GM19023 (cell line): ENCODE measurements around the gene RABGAP1L.
"Not testable (repeated sequence)": the region's sequence is repeated elsewhere in the genome, so short reads cannot be mapped to it uniquely, and the experiment has no call there.

Experiments used
- ATAC-seq: cut with Tn5 transposase; IDR thresholded peaks from one replicate; pipeline ENCODE4 v1.9.1; 2021; ENCODE audit warnings: mild to moderate bottlenecking, moderate library complexity; ENCODE audit not compliant: unreplicated experiment

RABGAP1L gene

DNA sequence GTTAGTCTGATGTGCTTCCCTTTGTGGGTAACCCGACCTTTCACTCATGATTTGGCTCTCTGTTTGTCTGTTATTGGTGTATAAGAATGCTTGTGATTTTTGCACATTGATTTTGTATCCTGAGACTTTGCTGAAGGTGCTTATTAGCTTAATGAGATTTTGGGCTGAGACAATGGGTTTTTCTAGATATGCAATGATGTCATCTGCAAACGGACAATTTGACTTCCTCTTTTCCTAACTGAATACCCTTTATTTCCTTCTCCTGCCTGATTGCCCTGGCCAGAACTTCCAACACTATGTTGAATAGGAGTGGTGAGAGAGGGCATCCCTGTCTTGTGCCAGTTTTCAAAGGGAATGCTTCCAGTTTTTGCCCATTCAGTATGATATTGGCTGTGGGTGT, 490.3 kb downstream of the RABGAP1L start:
- ATAC-seq, result not testable (repeated sequence)

DNA sequence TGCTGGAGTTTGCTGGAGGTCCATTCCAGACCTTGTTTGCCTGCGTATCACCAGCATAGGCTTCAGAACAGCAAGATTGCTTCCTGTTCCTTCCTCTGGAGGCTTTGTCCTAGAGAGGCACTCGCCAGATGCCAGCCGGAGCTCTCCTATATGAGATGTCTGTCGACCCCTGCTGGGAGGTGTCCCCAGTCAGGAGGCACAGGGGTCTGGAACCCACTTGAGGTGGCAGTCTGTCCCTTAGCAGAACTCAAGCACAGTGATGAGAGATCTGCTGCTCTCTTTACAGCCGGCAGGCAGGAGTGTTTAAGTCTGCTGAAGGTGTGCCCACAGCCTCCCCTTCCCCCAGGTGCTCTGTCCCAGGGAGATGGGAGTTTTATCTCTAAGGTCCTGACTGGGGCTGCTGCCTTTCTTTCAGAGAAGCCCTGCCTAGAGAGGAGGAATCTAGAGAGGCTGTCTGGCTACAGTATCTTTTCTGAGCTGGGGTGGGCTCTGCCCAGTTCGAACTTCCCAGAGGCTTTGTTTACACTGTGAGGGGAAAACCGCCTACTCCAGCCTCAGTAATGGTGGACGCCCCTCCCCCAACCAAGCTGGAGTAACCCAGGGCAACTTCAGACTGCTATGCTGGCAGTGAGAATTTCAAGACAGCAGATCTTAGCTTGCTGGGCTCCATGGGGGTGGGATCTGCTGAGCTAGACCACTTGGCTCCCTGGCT, 493.4 kb downstream of the RABGAP1L start:
- ATAC-seq, result no peak

- ATAC-seq, result no peak
These were observed 495.2 kb downstream of the RABGAP1L start for GRCh38 chr1:174654560-174654959.

GRCh38 chr1:174656409-174657059, 497.2 kb downstream of the RABGAP1L start:
- ATAC-seq, result no peak

- no peak for ATAC-seq
These were observed 498.1 kb downstream of the RABGAP1L start for GRCh38 chr1:174657411-174657810.

DNA sequence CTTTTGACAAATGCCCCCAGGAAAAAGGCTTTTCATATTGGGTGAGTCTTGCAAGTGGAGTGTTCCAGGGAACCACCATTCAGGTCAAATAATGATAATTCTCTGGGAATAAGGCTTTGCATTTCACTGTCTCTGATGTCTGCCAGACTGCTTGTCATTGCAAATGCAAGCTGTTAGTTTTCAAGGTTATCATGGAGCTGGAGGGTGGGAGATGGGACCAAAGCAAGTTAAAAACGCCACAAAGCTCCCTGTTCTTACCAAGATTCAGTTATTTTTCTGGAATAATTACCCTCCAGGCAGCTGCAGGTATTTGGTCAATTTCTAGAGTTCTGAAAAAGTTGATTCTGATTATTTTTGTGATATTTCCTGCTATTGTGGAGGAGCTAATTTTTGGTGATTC, 498.6 kb downstream of the RABGAP1L start:
- ATAC-seq, result no peak

- ATAC-seq, result no peak
These were observed 500.5 kb downstream of the RABGAP1L start for GRCh38 chr1:174659823-174660222.

DNA sequence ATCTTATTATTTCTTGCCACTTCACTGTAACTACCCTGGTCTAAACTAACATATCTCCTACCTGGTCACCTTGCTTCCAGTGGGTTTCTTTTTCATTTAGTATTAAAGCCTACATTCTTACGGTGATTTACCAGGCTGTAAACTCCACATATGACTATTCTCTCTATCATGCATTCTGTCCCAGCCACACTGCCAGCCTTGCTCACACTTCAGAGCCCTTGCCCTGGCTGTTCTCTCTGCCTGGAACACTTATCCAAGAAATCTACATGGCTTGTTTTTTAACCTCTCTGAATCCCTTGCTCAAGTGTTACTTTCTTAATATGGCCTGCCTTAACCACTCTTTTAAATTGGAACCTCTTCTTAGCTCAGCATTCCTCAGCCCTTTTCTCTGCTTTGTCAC, 501.2 kb downstream of the RABGAP1L start:
- no peak for ATAC-seq

GRCh38 chr1:174663358-174663757, 504.0 kb downstream of the RABGAP1L start:
- ATAC-seq, result no peak

DNA sequence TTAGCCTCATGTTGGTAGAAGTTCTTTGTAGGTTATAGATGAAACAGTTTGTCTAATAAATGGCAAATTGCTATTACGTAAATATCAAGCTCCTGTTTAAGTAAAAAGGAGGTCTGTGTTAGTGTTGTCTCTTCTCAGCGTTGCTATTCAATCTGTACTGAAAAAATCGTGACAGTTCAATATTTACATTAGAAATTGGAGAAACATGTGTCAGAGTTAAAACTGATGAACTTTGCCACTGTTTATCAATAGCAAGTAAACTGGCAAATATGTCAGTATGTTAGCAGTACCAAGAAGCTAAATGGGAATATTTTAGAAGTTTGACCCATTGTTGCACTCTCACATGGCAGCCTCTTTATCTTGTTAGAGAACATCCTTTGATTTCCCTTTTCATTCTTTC, 506.9 kb downstream of the RABGAP1L start:
- no peak for ATAC-seq

- ATAC-seq, result no peak
These were observed 512.5 kb downstream of the RABGAP1L start for GRCh38 chr1:174671826-174672225.

DNA sequence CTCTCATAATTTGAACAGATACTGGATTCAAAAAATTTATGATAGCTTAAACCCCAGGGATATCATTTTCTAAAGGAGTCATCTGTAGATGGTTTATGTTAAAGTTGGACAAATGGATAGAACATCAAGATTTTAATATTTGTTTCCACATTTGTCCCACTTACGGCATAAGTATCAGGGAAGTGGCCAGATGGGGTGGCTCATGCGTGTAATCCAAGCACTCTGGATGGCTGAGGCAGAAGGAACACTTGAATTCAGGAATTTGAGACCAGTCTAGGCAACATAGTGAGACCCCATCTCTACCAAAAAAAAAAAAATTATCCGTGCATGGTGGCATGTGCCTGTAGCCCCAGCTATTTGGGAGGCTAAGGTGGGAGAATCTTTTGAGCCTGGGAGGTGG, 517.5 kb downstream of the RABGAP1L start:
- no peak for ATAC-seq

GRCh38 chr1:174678657-174679056, 519.3 kb downstream of the RABGAP1L start:
- ATAC-seq, result no peak

GRCh38 chr1:174680101-174680500, 520.8 kb downstream of the RABGAP1L start:
- no peak for ATAC-seq

- ATAC-seq, result no peak
These were observed 523.2 kb downstream of the RABGAP1L start for GRCh38 chr1:174682419-174683008.

DNA sequence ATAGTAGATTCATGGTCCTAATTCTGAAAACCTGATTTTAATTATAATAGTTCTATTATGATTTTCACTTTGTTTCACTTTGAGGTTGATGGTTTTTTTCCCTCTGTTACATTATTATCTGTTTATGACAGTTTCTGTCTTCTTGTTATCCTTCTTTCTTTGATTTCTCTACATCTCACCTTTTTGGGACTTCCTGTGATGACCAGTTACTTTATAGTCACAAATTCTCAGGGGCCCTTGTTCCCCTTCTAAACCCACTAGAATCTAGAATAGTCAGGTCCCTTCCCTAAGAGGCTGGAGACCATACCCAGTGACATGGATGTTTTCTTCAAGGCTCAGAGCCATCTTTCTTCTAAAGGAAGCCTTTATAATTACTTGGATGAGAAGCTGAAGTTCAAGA, 526.9 kb downstream of the RABGAP1L start:
- ATAC-seq, result no peak

DNA sequence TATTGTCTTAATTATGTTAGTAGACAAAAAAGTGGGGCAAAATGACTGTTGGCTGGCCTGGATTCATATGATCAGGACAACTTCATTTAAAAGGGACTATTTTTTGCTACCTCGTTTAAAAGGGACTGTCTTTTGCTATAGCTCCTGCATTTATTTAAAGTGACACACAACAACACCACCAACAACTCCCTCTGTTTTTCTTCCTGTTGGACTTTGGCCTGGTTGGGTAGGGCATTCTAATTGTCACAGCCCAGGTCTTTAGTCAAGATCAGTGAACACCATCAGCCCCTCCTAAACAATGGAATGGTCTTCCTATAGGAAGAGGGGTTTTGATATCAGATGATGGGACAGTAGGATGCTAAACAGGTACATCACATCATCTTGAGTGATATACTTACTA, 530.2 kb downstream of the RABGAP1L start:
- no peak for ATAC-seq

DNA sequence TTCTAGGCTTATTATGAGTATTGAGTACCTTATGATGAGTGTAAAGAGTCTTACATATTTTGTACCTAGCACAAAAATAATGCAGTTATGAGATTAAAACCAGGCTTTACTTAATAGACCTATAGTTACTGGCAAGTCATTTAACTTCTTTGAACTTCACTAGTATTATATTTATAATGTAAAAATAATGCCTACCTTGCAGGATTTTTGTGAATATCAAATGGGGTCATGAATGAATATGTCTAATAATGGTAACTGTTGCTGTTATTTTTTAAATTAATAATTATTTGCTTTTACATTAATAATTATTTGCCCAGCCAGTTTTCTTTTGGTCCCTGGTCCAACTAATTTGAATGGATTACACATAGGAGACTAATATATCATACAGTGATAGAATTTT, 530.9 kb downstream of the RABGAP1L start:
- no peak for ATAC-seq

DNA sequence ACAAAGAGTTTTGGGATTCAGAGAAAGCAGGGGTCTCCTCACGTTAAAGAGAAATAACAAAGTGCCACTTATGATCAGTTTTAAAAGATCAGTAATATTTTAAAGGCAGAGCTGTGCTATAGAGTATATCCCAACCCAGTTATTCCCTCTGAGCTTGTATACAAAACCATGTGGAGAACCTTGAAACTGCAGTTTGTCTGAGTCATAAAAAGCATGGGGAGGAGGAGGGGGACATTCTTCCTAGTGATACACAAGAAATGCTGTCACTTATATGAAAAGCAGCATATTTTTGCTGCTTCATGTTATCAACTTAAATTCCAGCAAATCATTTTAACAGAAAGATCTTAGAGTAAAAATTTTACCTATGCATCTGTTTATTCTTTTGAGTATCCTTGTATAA, 533.0 kb downstream of the RABGAP1L start:
- no peak for ATAC-seq

DNA sequence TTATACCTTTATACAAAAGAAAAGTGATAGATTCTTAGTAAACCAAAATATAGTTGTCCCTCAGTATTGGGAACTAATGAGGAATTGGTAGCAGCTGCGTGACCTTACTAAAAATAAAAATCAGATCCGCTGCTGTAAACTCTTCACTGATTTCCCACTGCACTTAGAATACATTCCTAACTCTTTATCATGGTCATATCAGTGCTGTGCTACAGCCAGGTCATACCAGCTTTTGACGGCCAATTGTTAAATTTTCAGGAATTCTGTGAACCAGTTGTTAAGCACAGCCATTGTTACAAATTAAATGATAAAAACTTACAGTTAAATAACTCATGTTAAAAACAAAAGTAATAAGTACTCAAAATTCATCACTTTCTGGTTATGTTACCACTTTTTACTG, 533.8 kb downstream of the RABGAP1L start:
- no peak for ATAC-seq

DNA sequence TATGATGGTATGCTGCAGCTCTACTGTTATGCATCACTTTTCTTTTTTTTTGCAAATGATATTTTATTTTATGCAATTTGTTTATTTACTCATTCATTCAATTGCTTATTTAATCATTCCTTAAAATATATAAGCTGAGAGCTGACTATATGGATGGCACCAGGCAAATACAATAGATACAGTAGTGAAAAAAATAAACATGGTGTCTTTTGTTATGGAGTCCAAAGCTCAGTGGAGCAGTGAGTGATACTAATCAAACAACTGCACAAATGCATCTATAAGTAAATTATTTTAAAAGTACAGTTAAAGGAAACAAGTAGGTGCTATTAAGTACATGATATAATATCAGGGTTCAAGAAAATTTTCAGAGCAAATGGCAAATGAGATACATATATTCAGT, 534.2 kb downstream of the RABGAP1L start:
- ATAC-seq, result not testable (repeated sequence)
